ENCODE results near the gene NAGPA. TPM values are rescaled to one million over a fixed set of nuclear protein-coding genes. Genes with fewer than 3 reads are reported as not detected.

Gene NAGPA
- polyA plus RNA-seq, 1 of the 3 experiments (the other 2 are of a cell fraction) = 16.5 TPM

- no peak for DNase-seq
- Histone ChIP-seq H3K9me3 (no peaks in the 10 kb centered on the region), H3K4me2 (no peak overlapping the region), H3K9me2 (no peaks in the 10 kb centered on the region), H3K79me2 (ENCODE audit: insufficient read depth) (no peaks in the 10 kb centered on the region), H3K27me3 (ENCODE audit: insufficient read depth) (peaks cover 3% of the 10 kb centered on the region; the same call in 1 of the 2 replicates), H2AFZ (ENCODE audit: low read depth) (no peak overlapping the region), H3K4me3 (ENCODE audit: low read depth in 2 of 2, low read length in 1 of 2) (no peak overlapping the region), H3K36me3 (replicated peaks in 1 of 2; ENCODE audit: control insufficient read depth in 1 of 2, insufficient read depth in 2 of 2, low read length in 1 of 2) (peaks cover 0 to 2% of the 10 kb centered on the region in 2 experiments), H3K4me1 (ENCODE audit: control insufficient read depth in 1 of 2, insufficient read depth in 2 of 2, low read depth in 1 of 2, low read length in 1 of 2) (no peaks in the 10 kb centered on the region), H4K20me1 (ENCODE audit: insufficient read depth) (no peaks in the 10 kb centered on the region), H3F3A (replicated peaks; ENCODE audit: insufficient read depth) (no peaks in the 10 kb centered on the region), H3K27ac (ENCODE audit: low read depth in 2 of 2, low read length in 1 of 2) (no peak overlapping the region), H3K9ac (no peak overlapping the region)
- POLR2A ChIA-PET = interaction anchor here (0.6 kb wide), 1 partner anchor 960 kb away, joined by 5 read pairs; no protein-coding TSS in a partner anchor
- TF ChIP-seq SIN3A (IDR thresholded peaks at IDR 0.05; ENCODE audit: borderline replicate concordance, low read depth, low read length) (no peak), EP300 (IDR thresholded peaks at IDR 0.05; ENCODE audit: borderline replicate concordance in 1 of 2, low read depth in 1 of 2, low read length in 1 of 2) (no peak), MXI1 (IDR thresholded peaks at IDR 0.05; ENCODE audit: low read depth, low read length) (no peak), CHD2 (IDR thresholded peaks at IDR 0.05; ENCODE audit: low read length, partially characterized antibody) (no peak), FOXJ3 (CRISPR knock-in tag; IDR thresholded peaks at IDR 0.05) (no peak), SMC3 (IDR thresholded peaks at IDR 0.05; ENCODE audit: low read depth, low read length) (no peak), CTCF (IDR thresholded peaks at IDR 0.05) (no peak), TCF12 (IDR thresholded peaks at IDR 0.05) (no peak), ELF1 (IDR thresholded peaks at IDR 0.05) (no peak), GABPA (IDR thresholded peaks at IDR 0.05; ENCODE audit: low read depth) (no peak), ZBTB33 (IDR thresholded peaks at IDR 0.05; ENCODE audit: borderline replicate concordance, low read depth) (no peak), IRF3 (IDR thresholded peaks at IDR 0.05; ENCODE audit: low read depth, low read length) (no peak), YY1 (IDR thresholded peaks at IDR 0.05; ENCODE audit: low read depth) (no peak), USF2 (IDR thresholded peaks at IDR 0.05; ENCODE audit: borderline replicate concordance, low read depth, low read length) (no peak), EZH2phosphoT487 (IDR thresholded peaks at IDR 0.05; ENCODE audit: borderline replicate concordance, low read depth) (no peak), RCOR1 (IDR thresholded peaks at IDR 0.05; ENCODE audit: low read length) (no peak)
- TF ChIP-seq, protein P1, sequence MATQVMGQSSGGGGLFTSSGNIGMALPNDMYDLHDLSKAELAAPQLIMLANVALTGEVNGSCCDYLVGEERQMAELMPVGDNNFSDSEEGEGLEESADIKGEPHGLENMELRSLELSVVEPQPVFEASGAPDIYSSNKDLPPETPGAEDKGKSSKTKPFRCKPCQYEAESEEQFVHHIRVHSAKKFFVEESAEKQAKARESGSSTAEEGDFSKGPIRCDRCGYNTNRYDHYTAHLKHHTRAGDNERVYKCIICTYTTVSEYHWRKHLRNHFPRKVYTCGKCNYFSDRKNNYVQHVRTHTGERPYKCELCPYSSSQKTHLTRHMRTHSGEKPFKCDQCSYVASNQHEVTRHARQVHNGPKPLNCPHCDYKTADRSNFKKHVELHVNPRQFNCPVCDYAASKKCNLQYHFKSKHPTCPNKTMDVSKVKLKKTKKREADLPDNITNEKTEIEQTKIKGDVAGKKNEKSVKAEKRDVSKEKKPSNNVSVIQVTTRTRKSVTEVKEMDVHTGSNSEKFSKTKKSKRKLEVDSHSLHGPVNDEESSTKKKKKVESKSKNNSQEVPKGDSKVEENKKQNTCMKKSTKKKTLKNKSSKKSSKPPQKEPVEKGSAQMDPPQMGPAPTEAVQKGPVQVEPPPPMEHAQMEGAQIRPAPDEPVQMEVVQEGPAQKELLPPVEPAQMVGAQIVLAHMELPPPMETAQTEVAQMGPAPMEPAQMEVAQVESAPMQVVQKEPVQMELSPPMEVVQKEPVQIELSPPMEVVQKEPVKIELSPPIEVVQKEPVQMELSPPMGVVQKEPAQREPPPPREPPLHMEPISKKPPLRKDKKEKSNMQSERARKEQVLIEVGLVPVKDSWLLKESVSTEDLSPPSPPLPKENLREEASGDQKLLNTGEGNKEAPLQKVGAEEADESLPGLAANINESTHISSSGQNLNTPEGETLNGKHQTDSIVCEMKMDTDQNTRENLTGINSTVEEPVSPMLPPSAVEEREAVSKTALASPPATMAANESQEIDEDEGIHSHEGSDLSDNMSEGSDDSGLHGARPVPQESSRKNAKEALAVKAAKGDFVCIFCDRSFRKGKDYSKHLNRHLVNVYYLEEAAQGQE (IDR thresholded peaks at IDR 0.05; ENCODE audit: low read depth, low read length) = no peak
- TF ChIP-seq, protein P2, sequence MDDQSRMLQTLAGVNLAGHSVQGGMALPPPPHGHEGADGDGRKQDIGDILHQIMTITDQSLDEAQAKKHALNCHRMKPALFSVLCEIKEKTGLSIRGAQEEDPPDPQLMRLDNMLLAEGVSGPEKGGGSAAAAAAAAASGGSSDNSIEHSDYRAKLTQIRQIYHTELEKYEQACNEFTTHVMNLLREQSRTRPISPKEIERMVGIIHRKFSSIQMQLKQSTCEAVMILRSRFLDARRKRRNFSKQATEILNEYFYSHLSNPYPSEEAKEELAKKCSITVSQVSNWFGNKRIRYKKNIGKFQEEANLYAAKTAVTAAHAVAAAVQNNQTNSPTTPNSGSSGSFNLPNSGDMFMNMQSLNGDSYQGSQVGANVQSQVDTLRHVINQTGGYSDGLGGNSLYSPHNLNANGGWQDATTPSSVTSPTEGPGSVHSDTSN (IDR thresholded peaks at IDR 0.05) = no peak
- CTCF ChIA-PET = no interaction called here
- 91% methylated on average over 7 of the region's 8 CpGs for WGBS (ENCODE audit: low lambda C conversion rate)
Measured at GRCh38 chr16:5026664-5027063, 7.1 kb downstream of the NAGPA start.

Measured in SK-N-SH (cell line).